GM18870 (cell line): ENCODE results near the gene GJA3.

Source experiments
- ATAC-seq: cut with Tn5 transposase; IDR thresholded peaks from one replicate; pipeline ENCODE4 v1.9.1; 2021; ENCODE audit warnings: moderate library complexity; ENCODE audit not compliant: unreplicated experiment

The GJA3 gene

GRCh38 chr13:20160306-20161274, at the start of gene GJA3:
Gene GJA3 (minus strand): TSS chr13:20161052. CDS start chr13:20143288, 17,764 bp downstream.
- ATAC-seq: peak; percentile 30

GRCh38 chr13:20209948-20210347, 49.1 kb upstream of the GJA3 start:
- no peak for ATAC-seq

DNA sequence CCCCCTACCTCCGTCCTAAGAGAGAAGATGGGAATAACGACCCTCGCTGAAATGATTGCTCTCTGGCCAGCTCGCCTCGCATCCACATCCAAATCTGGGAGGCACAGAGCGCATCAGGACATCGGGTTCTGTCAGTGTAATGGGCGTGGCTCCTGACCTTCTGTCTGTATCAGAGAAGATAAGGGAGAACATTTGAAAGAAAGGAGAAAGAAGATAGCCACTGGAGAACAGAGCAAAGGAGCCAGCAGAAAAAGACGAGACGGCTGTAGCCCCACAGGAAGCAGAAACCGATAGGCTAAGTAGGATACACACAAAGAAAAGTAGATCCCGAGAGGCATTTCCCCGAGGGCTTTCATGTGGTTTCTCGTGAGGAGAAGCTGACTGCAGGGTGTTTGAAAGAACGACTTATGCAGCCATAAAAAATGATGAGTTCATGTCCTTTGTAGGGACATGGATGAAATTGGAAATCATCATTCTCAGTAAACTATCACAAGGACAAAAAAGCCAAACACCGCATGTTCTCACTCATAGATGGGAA, 45.9 kb upstream of the GJA3 start:
- no peak for ATAC-seq

DNA sequence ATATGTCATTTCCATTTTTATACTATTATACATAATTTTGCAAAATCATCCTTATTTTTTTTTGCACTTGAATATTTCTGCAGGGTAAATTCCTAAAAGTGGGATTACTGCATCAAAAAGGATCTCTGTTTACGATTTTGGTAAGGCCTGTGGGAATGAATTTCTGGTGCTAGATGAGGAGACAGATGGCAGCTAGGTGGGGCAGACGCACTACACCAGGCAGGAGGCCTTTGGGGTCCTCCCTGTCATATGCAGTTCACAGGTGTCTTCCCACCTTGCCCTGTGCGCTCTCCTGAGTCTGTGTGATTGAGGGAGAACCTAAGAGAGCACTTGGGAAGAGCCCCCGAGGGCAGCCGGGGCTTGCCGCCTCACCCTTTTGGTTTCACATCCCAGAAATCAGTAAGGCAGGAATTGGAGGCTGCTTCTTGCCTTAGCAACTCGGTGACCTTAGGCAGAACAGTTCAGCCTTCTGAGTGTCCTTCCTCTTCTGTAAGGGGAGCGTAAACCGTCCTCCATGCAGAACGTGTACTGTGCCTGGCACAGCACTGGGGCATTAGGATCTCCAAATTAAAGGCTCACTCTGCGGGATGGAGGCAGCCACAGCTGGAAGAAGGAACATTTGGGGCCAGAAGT, 45.3 kb upstream of the GJA3 start:
- no peak for ATAC-seq

DNA sequence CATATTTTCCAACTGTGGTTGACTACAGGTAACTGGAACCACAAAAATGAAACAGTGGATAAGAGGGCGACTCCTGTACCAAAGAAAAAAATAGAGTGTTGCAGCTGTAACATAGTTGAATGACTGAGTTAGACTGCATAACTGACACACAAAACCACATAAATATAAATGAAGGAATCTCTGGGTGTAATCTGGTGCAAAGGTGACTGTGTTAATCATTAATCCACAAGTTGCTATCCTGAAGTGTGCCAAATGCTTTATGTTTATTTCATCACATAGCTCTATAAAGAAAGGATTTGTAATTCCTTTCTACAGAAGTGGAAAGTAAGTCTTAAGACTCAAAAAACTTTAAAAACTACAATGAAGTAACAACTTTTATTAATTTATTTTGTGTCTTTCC, 37.9 kb upstream of the GJA3 start:
- ATAC-seq: no peak

GRCh38 chr13:20197361-20197834, 36.5 kb upstream of the GJA3 start:
- no peak for ATAC-seq

DNA sequence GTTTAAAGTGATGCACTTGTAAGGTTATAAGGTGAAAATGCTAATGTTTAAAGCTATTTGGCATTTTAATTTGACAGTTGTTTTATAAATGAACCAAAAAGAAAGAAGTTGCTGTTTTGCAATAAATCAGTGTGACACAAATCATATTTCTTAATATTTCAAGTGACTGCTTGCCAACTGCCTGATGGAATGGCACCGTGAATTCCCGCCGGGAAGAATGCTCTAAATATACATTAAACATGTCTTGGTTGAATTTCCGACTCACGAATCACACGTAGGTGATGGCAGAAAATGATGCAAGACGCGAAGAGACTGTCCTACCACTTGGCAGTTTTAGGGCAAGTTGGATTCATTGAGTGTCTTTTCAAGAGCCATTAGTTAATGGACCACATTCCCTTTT, 34.9 kb upstream of the GJA3 start:
- no peak for ATAC-seq

- ATAC-seq: peak; percentile 56
These were observed 33.2 kb upstream of the GJA3 start for GRCh38 chr13:20193907-20194631.

DNA sequence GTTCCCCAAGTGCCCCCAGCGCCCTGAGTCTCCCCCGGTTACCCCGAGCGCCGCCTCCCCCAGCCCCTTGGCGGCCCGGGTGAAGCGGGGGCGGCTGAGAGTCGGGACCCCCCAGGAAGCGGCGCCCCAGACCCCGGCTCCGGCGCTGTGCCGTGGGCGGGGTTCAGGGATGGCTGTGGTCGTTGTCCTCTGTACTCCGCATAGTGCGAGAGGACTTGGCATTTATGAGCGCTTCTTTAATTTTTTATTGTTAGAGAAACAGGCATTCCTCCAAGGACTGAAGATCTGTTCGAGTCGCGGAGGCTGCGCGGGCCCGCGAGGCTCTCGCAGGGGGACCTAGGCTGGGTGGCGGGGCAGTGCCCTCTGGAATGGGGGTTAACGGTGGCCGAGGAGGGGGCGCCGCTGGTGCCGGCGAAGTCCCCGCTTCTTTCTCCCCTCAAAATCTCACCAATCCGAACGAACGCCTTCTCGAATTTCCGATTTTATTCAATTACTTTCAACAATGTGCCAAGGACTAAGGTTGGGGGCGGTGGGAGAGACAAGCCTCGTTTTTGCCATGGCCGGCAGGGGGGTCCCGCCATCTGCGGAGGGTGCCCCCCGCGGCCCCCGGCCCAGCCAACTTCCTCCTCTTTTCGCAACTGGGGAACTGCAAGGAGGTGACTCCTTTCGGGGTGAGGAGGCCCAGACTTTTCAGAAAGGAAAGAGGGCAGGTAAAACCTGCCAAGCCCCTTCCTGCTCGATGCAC, 32.5 kb upstream of the GJA3 start:
- no peak for ATAC-seq

GRCh38 chr13:20192836-20193161, 31.9 kb upstream of the GJA3 start, which contains the start of gene GJB2:
Gene GJB2 (minus strand): TSS chr13:20192938. CDS start chr13:20189581, 3,357 bp downstream.
- ATAC-seq: no peak

DNA sequence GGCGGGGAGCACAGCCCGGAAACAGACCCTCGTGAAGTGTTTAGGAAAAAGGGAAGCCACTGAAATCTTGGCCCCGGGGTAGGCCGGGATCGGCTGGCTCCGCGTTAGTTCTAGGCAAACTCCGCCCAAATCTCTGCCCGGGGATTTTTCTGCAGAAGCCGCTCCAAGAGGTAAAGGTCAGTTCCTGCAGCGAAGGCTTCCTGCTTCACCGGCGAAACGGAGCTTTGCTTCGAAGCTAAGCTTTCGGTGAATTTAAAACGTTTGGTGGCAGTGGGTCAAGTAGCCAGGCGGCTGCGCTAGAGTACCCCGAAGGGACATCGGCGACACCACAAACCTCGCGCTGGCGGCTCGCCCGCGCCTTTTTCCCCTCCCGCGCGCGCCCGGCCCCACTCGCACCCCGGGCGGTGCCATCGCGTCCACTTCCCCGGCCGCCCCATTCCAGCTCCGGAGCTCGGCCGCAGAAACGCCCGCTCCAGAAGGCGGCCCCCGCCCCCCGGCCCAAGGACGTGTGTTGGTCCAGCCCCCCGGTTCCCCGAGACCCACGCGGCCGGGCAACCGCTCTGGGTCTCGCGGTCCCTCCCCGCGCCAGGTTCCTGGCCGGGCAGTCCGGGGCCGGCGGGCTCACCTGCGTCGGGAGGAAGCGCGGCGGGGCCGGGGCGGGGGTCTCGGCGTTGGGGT, 31.4 kb upstream of the GJA3 start:
- ATAC-seq: no peak

GRCh38 chr13:20191311-20192157, 30.7 kb upstream of the GJA3 start:
- ATAC-seq: no peak

GRCh38 chr13:20190481-20191310, 29.8 kb upstream of the GJA3 start:
- no peak for ATAC-seq

GRCh38 chr13:20190076-20190475, 29.2 kb upstream of the GJA3 start:
- no peak for ATAC-seq

DNA sequence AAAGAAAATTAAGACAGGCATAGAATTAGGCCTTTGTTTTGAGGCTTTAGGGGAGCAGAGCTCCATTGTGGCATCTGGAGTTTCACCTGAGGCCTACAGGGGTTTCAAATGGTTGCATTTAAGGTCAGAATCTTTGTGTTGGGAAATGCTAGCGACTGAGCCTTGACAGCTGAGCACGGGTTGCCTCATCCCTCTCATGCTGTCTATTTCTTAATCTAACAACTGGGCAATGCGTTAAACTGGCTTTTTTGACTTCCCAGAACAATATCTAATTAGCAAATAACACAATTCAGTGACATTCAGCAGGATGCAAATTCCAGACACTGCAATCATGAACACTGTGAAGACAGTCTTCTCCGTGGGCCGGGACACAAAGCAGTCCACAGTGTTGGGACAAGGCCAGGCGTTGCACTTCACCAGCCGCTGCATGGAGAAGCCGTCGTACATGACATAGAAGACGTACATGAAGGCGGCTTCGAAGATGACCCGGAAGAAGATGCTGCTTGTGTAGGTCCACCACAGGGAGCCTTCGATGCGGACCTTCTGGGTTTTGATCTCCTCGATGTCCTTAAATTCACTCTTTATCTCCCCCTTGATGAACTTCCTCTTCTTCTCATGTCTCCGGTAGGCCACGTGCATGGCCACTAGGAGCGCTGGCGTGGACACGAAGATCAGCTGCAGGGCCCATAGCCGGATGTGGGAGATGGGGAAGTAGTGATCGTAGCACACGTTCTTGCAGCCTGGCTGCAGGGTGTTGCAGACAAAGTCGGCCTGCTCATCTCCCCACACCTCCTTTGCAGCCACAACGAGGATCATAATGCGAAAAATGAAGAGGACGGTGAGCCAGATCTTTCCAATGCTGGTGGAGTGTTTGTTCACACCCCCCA, 28.1 kb upstream of the GJA3 start:
- ATAC-seq: no peak

GRCh38 chr13:20186771-20187170, 25.9 kb upstream of the GJA3 start:
- no peak for ATAC-seq
